HG02840 (cell line): Measurements from ENCODE around the gene UFC1.
"Not testable (repeated sequence)": the region's sequence is repeated elsewhere in the genome, so short reads cannot be mapped to it uniquely, and the experiment has no call there.

Experiments
- ATAC-seq: cut with Tn5 transposase; IDR thresholded peaks from one replicate; pipeline ENCODE4 v1.9.1; 2021; ENCODE audit warnings: mild to moderate bottlenecking, moderate library complexity, moderate number of reproducible peaks; ENCODE audit not compliant: unreplicated experiment, low FRiP score

Gene UFC1

GRCh38 chr1:161153682-161154337 lies at the start of gene UFC1:
UFC1 (plus strand) TSS chr1:161153978; CDS start chr1:161153998, 20 bp downstream.
- peak; percentile 84 for ATAC-seq

GRCh38 chr1:161106431-161106830 lies 47.3 kb upstream of the UFC1 start:
- no peak for ATAC-seq

- ATAC-seq = no peak
These were observed 42.7 kb upstream of the UFC1 start for GRCh38 chr1:161111117-161111516.

- ATAC-seq = no peak
These were observed 42.3 kb upstream of the UFC1 start for GRCh38 chr1:161111527-161111926.

GRCh38 chr1:161113915-161114314 lies 39.9 kb upstream of the UFC1 start:
- ATAC-seq = no peak

- no peak for ATAC-seq
These were observed 39.2 kb upstream of the UFC1 start for GRCh38 chr1:161114556-161114955.

- ATAC-seq = no peak
These were observed 38.6 kb upstream of the UFC1 start for GRCh38 chr1:161115132-161115711.

GRCh38 chr1:161115961-161116360 lies 37.8 kb upstream of the UFC1 start:
- ATAC-seq = not testable (repeated sequence)

- peak; percentile 71 for ATAC-seq
These were observed 35.8 kb upstream of the UFC1 start, which contains the start of the genes NIT1 and PFDN2 for GRCh38 chr1:161117759-161118581. NIT1 (plus strand) TSS chr1:161118105; CDS start chr1:161118177, 72 bp downstream. PFDN2 (minus strand) TSS chr1:161118037; CDS start chr1:161118026, 11 bp downstream.

- ATAC-seq = no peak
These were observed 34.5 kb upstream of the UFC1 start for GRCh38 chr1:161119092-161119903.

GRCh38 chr1:161121042-161121650 lies 32.6 kb upstream of the UFC1 start:
- no peak for ATAC-seq

GRCh38 chr1:161121834-161122233 lies 31.9 kb upstream of the UFC1 start:
- ATAC-seq = no peak

GRCh38 chr1:161122967-161123366 lies 30.8 kb upstream of the UFC1 start:
- ATAC-seq = no peak

- no peak for ATAC-seq
These were observed 26.1 kb upstream of the UFC1 start for GRCh38 chr1:161127649-161128048.

- ATAC-seq = no peak
These were observed 25.0 kb upstream of the UFC1 start for GRCh38 chr1:161128591-161129420.

GRCh38 chr1:161130266-161130665 lies 23.5 kb upstream of the UFC1 start:
- no peak for ATAC-seq

GRCh38 chr1:161131523-161132409 lies 22.0 kb upstream of the UFC1 start:
- ATAC-seq = no peak
